Stimulated activated CD4-positive, alpha-beta T cell treated with anti-CD3 and anti-CD28 coated beads, Interleukin-12 subunit alpha, Interleukin-12 subunit beta, amount 100 ng/mL, for 24 hours (primary cell): ENCODE results near the gene YBX2.

Experiments used
- DNase-seq, 2 experiments: peaks; one replicate each; pipeline ENCODE4 v3.0.0-alpha.2; 2020; ENCODE audit warnings: low read depth in 2 of 2

The YBX2 gene

DNA sequence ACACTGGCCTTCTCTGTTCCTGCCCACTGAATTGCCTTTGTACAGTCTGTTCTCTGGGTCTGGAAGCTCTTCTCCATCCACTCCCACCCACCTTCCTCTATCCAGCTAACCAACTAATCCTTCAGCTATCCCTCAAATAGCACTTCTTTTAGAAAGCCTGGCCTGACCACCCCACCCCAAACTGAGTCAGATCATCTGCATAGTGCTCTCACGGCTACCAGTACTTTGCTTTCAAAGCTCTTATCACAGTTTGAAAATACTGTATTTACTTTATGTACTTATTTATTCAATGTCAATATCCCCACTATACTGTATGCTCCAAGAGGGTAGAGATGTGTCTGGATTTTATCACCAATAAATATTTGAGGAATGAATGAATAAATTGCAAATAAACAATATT, 27.7 kb downstream of the YBX2 start:
- DNase-seq, result no peak

DNA sequence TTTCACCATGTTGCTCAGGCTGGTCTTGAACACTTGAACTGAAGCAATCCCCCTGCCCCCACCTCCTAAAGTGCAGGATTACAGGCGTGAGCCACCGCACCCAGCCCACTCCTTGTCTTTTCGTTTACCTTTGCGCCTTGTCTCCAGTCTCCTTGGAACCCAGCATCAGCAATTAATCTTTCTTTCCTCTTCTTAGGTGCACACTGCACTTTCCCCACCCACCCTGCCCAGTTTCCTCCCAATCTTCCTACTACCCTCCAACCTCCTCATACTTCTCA, 30.7 kb downstream of the YBX2 start:
- no peak for DNase-seq

GRCh38 chr17:7262935-7263800, 31.3 kb downstream of the YBX2 start:
- no peak for DNase-seq

DNA sequence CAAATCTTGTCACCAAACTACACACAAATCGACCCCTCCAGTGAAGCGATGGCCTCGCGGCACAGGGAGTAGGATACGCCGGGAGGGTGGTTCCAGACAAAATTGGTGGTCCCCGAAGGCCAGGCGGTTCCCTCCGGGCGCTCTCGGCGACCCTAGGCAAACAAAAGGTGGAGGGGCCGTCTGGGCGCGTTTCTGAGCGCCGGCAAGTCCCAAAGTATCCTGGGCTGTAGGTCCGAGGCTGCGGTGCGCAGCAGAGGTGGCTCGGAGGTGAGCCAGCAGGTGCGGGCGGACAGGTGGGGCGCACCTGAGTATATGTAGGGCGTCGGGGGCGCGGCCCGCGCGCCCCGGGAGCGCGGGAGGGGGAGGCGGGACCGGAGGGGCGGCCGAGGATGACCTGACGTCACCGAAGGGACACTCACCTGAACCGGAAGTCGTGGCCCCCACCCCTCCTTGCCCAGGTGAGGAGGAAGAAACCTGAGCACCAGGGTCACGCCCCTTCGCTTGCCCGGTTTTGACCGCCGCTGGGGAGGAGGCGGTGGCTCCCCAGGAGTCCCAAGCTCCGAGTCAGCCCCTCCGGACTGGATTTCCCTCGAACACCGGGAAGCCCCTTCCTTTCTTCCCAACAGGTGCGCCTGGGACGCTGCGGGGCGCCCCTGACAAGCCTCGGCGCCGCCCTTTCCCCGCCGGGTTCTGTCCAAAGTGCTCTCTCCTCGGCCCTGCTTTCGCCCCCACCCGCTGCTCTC, 32.1 kb downstream of the YBX2 start, which contains the start of gene CLDN7:
Gene CLDN7 (minus strand): TSS at position 287 of the 743 bp plus-strand sequence. CDS start 435 bp downstream, outside the sequence.
- DNase-seq, result no peak

DNA sequence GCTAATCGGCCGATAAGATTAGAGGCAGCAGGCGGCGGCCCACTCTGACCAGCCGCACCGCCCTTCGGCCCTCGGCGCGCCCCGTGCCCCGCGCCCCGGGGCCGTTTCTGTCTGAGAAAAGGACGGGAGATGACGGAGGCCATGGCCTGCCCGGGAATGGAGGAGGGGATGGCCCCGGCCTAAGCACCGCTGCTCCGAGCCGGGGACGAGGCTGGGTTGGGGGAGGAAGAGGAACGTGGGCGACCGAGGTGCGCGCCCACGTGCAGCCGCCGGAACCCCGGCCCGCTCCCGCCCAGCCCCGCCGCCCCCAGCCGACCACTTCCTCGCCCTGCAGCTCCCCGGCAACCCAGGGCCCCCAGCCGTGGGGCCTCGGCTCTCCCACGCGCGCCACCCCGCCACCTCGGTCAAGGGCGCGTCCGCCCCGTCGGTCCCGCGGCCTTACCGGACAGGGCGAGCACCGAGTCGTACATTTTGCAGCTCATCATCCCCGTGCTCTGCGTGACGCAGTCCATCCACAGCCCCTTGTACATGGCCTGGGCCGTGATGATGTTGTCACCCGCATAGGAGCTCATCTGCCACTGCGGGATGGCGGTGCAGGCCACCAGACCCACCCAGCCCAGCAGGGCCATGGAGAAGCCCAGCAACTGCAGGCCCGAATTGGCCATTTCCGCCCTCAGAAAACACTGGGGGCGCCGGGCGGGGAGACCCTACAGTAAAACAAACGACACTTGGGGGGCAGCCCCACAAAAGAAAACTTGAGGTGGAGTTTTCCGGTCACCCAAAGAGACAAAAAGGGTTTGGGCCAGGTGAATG, 32.9 kb downstream of the YBX2 start:
- no peak for DNase-seq

DNA sequence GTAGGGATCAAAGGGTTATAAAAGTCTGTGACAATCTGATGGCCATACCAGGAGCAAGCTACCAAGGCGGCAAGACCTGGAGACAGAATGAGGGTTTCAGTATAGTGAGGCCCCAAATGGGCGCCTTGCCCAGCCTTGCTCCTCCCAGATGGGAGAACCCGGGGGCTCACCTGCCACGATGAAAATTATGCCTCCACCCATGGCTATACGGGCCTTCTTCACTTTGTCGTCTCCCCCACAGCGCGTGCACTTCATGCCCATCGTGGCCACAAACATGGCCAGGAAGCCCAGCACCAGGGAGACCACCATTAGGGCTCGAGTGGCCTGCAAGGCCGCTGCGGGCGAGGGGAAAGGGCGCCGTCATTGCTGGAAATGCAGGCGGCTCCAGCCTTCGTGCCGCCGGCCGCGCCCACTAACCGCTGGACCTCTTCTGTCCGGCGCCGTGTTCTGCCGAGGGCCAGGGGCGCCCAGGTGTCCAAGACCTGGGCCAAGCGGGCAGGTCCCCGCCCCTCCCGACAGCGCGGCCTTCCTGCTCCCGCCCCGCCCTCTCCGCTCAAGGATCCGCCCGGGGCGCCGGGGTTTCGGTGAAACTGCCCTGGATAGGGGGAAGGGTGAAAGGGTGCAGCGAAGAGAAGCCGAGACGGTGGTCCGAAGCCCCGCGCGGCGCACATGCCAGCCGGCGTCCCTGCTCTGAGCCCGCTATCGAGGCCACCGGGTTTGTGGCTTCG, 33.6 kb downstream of the YBX2 start:
- peak in 1 of 2 experiments; percentile 35 for DNase-seq

DNA sequence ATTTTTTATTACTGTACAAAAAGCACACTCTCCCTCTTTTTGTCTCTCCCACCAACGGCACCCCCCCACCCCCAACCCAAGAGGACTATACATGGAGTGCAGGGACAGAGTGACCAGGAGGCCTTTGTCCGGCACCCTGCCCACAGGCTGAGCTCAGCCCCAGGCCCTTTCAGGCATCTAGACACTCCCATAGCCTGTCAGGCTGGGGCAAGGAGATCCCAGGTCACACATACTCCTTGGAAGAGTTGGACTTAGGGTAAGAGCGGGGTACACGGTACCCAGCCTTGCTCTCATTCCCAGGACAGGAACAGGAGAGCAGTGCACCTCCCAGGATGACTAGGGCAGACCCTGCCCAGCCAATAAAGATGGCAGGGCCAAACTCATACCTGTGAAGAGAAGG, 34.3 kb downstream of the YBX2 start:
- DNase-seq, result no peak

DNA sequence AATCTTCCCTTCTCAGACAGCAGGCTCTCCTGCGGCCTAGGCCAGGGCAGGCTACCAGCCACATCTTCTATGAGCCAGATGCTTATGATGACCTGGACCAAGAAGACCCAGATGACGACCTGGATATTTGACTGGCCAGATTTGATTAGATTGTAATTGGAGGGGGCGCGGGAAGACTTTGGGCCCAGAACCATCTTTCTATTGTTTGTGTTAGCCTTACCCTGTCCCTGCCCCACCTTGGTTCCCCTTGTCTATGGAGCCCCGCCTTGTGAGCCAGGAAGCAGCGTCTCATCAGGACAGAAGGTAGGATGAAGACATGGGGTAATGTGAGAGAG, 34.9 kb downstream of the YBX2 start:
- no peak for DNase-seq

DNA sequence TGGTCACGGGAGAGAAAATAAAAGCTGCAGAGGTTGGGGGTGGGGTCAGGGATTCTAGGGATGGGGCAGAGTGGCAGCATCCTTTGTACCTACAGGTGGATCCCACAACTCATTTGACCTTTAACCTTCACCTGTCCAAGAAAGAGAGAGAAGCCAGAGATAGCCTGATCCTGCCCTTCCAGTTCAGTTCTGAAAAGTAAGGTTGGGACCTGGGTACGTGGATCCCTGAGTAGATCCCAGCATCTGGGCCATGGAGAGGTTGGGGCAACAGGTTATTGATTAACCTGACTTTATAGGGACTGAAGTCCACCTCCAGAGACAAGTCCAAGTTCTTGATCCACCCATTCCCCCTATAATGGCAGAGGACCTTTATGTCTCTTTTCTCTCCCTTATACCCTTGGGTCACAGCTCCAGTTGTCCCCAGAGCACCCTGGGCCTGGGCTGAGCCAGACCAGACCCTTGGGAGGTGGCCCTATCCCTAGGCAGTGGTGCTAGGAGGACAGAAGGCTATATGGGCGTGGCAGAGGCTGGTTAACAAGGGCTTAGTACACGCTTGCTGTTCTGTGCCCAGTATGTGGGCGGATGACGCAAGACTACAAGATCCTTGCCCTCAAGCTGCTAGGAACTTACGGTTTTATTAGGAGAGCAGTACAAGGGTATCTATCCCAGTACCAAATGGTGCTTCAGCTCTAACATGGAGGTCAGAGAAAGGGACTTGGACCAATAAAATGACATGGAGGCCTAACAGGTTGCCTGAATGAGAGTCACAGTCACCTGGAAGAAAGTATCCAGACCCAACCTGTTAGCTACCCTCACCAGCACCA, 35.5 kb downstream of the YBX2 start:
- no peak for DNase-seq

DNA sequence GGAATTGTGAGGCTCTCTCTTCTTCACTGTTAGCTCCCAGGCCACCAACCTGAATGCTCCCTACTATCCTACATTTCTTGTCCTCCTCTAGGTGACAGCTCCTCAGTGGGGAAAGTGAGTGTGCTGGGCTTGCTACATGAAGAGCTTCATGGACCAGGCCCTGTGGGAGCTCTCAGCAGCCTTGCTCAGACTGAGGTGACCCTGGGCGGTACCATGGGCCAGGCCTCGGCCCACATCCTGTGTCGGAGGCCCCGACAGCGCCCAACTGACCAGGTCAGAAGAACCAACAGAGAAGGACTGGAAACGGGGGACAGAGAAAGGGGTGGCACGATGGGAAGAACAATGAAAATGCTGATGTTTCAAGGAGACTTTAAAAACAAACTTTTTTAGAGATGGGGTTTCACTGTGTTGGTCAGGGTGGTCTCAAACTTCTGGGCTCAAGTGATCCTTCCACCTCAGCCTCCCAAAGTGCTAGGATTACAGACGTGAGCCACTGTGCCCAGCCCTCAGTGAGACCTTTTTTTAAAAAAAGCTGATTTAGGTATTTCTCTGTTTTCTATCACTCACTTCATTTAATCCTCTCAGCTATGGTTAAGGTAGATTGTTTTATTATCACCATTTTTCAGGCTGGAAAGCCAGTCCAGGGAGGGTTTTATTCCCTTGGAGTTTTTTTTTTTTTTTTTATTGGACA, 37.5 kb downstream of the YBX2 start:
- no peak for DNase-seq

- no peak for DNase-seq
Measured at GRCh38 chr17:7254511-7254910, 39.9 kb downstream of the YBX2 start.

- DNase-seq, result no peak
Measured at GRCh38 chr17:7253082-7253481, 41.4 kb downstream of the YBX2 start.

DNA sequence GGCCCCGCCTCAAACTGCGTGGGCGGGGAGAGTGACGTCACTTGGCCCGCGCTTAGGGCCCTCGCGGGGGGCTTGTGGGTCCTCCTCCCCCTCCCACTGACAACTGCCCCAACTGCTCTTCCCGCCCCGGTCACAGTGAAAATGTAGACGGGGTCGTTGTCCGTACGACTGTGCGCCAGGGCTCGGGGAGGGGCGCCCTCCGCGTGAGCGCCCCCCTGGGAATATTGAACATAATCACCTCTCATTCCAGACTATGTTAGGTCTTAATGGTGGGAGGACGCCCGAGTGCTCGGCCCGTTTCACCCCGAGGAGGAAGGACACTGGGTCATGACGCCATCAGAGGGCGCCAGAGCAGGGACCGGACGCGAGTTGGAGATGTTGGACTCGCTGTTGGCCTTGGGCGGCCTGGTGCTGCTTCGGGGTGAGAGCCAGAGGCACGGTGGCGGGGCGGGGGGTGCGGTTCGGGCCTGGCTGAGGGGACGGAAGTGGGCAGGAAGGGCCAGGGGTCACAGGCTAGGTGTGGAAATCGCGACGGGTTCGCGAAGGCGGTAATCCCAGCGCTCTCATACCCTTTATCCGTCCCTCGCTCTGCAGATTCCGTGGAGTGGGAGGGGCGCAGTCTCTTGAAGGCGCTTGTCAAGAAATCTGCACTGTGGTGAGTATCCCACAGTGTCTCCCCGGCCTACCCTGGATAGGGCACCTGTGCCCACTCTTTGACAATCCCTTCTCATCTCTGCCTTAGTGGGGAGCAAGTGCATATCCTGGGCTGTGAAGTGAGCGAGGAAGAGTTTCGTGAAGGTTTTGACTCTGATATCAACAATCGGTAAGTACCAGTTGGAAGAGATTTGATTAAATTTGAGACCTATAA, 42.0 kb downstream of the YBX2 start, which contains the start of gene ELP5:
Gene ELP5 (plus strand): TSS at position 40 of the 868 bp plus-strand sequence. CDS start 336 bp downstream, at position 376.
- peak; percentile 70 to 88 for DNase-seq

GRCh38 chr17:7251661-7252175, 42.7 kb downstream of the YBX2 start, which contains the start of gene CTDNEP1:
CTDNEP1 (minus strand) TSS chr17:7251734; CDS start chr17:7251296, 438 bp downstream.
- peak; percentile 97 for DNase-seq

- DNase-seq, result no peak
Measured at GRCh38 chr17:7250695-7251627, 43.5 kb downstream of the YBX2 start.

- no peak for DNase-seq
Measured at GRCh38 chr17:7249830-7250229, 44.6 kb downstream of the YBX2 start.

- no peak for DNase-seq
Measured at GRCh38 chr17:7249214-7249613, 45.2 kb downstream of the YBX2 start.

DNA sequence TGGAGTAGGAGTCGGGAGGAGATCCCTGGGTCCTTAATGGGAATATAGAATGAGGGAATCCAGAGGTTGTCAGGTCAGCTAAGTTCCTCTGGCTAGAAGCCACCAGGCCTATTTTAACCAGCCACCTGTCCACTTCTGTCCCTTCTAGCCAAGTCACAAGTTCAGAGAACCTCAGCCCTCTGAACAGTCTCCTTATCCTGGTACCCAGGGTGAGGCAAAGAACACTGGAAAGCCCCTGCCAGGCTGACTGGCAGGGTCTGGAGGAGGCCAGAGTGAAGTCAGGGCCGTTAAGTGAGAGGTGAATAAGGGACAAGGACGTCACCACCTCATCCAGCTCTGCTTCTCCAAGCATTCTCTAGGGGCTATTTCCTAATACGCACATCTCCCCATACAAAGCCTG, 45.6 kb downstream of the YBX2 start:
- DNase-seq, result no peak
